HG02678 (cell line): Measurements from ENCODE around the gene INPP5E.

ENCODE experiments used
- ATAC-seq: cut with Tn5 transposase; IDR thresholded peaks from one replicate; pipeline ENCODE4 v1.9.1; 2021; ENCODE audit warnings: mild to moderate bottlenecking, moderate library complexity; ENCODE audit not compliant: unreplicated experiment

INPP5E gene

DNA sequence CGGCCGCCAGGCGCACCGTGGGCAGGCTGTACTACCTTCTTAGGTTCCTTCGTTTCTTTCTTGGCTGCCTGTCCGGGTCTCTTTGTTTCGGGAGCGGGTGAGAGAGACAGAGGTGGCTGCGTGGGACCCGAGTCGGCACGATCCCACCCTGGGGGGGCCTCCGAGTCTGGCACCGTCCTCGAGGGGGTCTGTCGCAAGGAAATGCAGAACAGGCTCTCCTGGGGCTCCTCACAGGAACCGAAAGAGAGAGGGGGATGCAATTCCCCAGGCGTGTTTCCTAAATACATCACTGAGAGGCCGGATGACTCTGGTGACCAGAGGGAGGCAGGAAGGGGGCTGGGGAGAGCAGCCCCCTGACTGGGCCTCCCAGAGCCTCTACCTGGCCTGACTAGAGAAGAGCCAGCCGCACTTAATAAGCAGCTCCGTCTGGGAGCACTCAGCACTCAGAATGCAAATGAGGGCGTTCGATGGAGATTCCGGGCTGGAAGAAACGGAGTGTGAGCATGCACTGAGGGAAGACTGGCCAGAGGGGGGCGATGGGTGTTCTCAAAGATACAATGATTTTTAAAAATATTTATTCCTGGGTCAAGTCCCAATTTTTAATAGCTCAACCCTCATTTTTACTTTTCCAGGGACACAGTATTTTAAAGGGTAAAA is 11.7 kb upstream of the INPP5E start:
- ATAC-seq: no peak

DNA sequence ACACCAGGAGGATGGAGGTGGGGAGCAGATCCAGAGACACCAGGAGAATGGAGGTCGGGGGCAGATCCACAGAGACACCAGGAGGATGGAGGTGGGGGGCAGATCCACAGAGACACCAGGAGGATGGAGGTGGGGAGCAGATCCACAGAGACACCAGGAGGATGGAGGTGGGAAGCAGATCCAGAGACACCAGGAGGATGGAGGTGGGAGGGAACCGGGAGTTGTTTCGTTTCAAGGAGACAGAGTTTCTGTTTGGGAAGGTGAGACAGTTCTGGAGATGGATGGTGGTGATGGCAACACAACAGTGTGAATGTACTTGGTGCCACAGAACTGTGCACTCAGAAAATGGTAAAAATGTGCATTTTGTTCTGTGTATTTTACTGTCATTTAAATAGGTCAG is 9.0 kb upstream of the INPP5E start:
- no peak for ATAC-seq

DNA sequence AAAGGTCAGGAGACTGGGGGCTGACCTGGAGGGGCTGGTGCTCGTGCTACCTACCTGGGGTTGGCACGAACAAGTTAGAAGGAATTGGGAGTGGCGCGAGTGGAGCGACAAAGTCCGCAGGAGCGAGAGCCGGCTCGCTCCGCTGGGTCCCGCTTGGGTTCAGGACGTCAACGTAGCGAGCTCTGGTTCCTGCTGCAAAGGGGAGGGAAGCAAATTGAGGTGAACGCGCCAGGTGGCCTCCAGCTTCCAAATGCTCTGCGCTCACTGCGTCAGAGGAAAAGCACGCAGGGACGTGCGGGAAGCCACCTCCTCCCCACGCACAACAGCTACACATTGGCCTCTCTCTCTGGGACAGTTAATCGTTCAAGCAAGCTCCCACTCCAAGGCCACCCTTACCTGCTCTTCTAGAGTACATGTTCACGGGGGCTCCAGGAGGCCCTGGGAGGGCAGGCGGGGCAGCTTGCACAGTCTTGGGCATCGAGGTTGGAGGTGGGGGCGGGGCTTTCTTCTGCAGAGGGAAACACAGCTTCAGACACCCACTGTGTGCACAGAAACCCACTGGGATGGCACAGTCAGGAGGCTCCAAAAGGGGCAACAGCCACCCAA is 7.6 kb upstream of the INPP5E start:
- ATAC-seq: no peak

DNA sequence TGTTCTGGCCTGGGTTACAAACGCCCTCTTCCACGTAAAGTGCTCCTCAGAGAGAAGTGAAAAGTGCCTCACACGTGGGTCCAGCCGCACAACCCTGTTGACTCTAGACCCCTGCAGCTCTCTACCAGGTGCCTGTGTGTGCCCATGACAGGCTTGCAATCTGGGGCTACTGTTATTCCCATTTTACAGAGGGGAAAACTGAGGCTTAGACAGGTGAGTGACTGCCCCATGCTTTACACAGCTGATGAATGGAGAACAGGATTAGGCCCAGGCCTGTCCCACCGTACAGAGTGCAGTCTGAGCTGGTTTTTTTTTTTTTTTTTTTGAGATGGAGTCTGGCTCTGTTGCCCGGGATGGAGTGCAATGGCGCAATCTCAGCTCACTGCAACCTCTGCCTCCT is 6.2 kb upstream of the INPP5E start:
- ATAC-seq: no peak

DNA sequence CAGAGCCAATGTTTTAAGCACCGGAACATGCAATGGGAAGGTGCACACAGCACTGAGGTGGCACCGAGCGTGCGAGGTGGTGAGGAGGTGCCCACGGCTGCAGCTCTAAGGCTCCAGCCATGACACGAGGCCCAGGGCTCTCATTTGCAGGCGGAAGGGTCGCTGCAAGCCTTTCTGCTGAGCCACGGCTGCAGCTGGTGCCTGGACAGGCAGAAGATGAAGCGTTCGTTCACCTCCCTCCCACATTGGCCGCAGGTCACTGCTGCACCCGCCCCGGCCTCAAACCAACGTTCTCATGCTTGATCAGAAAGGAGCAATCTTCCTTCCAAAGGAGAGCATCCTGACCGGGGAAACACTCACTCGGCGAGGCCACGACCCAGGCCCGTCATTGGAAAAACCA is 4.5 kb upstream of the INPP5E start:
- ATAC-seq: no peak

DNA sequence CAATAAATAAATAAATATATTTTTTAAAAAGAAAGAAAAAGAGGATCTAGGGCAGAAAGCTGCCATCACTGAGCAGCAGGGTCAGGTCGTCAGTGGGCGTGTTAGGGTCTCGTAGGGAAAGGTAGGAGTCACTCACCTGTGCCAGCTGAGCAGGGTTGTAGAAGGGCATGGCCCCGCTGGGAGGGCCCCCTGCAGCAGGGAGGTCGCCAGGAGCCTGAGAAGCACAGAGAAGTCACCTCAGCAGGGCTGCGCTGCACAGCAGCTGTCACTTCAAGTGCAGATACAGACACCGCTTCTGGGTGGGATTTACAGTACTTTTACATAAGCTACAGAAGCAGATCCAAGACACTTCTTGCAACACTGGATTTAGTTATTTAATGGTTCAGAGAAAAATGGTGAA is 4.0 kb upstream of the INPP5E start:
- no peak for ATAC-seq

DNA sequence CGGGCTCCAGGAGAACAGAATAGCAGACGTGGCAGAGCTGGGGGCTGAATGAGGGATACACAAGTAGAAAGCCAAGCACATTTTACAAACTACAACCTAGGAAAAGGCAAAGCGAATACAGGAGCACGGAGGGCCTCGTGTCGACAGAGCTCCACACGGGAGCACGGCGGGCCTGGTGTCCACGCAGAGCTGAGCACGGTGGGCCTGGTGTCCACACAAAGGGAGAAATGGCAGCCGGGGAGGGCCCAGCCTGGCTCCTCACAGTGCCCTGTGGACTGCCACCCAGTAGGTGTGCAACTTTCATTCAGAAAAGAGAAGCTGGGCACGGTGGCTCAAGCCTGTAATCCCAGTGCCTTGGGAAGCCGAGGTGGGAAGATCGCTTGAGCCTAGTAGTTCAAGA is 3.4 kb upstream of the INPP5E start:
- no peak for ATAC-seq

DNA sequence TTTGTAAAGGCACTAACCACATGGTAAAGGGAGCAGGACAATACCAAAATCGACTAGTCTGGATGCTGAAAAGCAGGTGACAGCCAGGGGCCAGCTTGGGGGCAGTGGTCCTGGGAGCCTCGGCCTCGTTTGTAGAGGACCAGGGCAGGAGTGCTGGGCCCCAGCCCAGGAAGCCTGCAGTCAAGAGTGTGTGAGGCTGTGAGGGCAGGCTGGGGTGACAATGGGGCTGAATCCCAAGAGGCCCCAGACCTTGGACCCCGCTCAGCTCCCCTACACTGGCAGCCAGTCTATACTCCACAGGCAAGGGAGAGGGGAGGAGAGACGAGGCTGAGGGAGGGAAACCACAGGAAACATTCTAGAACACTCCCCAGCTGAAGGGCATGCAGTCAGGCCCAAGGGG is 2.6 kb upstream of the INPP5E start:
- no peak for ATAC-seq

DNA sequence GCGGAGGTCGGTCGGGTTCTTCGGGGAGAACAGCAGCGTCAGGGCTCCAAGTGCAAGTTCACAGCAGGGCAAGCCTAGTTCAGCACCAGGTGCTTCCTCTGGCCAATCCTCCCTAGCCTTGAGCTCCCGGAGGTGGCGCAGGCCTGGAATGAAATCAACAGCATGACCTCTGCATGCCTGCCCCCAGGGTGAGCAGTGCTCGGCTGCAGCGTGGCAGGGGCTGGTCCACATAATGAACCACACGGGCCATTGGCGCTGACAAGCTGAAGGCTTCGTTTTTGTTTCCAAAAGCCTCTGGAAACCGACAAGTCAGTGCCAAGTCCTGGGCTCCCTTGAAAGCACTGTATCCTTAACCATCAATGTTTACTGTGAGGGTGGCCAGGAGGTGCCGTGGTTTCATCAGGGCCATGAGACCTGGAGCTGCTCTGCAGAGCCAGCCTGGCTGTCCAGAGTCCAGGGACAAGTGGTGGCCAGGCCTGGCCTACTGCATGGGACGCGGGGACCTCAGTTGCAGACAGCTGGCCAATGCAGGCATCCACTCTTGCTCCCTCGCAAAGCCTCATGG is 2.1 kb upstream of the INPP5E start:
- ATAC-seq: no peak

DNA sequence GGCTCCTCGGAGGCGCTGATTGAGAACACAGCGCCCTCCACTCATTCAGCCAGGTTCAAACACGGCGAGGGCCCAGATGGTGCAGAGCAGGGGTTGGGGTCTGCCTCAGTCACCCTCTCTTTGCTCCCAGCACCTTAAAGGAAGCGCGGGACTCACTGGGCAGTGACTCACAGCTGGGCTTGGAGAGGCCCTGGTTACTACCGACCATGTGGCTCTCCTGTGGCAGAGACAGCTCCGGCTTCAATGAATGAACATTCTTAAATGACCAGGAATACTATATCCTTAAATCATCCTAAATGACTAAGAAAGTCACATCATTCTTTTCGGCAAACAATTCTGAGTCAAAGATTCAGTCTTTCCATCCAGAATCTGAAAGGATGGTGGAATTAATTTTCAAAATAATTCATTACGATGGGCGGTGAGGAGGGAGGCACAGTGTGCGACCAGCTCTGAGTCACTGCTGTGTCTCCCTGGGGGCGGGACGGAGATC is 1.6 kb upstream of the INPP5E start:
- no peak for ATAC-seq

DNA sequence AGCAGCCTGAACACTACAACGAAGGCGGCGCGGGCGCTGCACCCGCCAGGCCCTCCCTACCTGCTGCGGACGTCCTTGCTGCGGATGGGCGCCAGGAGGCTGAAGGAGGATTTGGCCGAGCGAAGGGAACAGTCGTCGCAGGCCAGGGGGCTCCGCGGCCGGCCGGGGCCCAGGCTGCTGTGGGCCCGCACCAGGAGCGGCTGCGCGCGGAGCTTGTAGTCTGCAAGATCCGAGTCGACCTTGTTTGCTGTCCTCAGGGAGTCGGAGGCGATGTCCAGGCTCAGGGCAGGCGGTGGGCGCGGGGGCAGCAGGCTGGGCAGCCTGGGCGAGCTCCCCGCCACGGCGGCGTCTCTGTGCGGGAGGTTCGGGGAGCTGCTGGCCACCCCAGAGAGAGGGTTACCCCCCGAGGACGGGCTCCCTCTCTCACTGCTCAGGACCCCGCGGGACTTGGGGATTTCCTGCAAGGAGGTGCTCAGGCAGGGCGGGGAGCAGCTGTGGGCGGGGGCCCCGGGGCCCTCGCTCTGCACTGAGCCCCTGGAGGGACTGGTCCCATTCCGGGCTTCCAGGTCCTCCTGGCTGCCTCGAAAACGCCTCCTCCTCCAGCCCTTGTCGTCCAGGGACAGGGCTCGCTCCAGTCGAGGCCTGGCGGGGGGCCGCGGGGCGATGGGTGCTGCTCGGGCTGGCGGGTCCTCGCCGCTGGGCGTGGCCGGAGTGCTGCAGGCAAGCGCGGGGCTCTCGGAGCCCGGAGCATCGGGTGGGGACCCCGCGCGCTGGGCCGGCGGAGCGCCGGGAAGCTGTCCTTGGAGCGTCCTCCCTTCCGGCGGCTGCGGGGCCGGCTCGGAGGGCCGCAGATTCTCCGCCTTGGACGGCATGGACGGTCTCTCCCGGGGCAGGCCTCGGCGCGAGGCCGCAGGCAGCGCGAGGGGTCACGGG is 831 bp downstream of the INPP5E start:
- ATAC-seq: peak; percentile 41

DNA sequence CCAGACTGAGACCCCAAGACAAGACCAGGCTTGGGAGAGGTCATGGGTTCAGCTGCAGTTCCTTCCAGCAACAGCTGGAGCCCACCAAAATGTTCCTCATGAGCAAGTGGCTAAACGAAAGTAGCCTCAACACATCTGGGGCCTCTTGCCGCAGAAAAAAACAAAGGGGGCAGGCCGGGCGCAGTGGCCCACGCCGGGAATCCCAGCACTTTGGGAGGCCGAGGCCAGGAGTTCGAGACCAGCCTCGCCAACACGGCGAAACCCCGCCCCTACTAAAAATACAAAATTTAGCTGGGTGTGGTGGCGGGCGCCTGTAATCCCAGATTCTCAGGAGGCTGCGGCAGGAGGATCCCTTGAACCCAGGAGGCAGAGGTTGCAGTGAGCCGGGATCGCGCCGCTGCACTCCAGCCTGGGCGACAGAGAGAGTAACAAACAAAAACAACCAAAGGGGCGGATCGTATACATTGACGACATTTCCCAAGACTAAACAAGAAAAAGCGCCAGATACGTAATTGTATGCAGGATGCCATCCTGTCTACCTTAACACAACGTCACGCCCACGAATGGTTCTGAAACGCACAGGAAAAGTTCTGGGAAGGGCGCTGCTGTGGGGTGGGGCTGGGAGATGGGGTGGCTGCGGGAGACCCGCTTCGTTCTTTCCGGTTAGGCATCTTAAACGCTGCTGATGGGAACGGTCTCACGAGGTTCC is 1.7 kb downstream of the INPP5E start:
- ATAC-seq: no peak

DNA sequence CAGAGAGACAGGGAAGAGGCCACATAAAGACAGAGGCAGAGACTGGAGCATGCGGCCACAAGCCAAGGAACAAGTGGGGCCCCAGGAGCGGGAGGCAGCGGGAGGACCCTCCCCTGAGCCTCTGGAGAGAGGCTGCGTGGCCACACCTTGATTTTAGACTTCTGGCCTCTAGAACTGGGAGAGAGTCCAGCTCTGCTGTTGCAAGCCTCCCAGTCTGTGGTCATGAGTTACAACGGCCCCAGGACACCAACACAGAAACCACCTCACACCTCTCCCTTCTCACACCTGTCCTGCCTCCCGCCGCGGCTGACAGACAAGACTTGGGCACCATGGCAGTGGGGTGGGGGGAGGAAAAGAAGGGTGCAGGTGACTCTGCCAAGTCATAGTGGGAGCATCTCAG is 2.2 kb downstream of the INPP5E start:
- no peak for ATAC-seq

DNA sequence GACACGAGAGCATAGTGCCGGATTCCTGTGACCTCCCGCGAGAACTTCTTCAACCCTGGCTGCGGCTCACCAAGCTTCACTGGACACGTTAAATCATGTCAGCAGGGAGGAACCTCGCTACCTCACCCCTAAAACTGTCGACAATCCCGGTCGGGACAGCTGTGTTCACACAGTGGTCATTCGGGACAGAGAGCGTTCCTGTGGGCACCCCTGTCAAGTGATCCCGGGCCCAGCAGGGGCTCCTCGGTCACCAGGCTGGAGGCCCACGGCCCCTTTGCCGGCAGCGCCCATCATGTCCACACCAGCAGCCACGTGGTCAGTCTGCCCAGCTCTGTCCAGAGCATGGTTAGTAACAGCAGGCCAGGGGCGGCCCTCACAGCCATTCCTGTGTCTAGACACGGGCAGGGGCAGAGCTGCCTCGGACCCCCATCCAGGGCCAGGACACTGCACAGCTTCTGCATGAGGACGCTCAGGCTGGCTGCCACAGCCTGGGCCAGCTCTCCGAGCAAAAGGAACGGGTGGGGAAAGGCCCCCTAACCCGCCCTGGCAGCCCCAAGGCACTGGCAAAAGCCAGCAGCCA is 3.5 kb downstream of the INPP5E start:
- ATAC-seq: no peak

DNA sequence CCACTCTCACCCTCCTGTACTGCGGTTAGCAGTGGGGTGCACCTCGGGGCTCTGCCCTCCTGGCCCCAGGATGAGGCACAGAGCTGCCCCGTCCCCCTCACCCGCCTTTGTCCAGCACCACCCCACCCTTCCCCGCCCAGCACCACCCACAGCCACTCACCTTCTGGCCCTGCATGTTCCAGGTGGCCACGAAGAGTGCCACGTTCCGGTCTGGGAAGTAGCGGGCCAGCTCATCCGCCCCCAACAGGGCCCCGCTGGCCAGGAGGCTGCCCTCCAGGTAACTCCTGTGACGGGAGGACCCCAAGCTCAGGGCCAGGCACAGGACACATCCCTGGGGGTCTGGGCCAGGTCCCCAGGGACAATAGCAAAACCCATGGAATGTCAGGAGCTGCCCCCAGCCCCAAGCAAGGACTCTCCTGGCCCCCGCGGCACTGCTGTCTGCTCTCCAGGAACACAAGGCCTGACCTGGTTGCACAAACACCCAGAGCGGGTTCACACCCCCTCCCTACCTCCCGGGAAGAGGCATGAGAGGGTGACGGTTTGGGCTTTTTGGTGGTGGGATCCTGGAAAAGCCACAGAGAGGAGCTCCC is 5.0 kb downstream of the INPP5E start:
- ATAC-seq: no peak

DNA sequence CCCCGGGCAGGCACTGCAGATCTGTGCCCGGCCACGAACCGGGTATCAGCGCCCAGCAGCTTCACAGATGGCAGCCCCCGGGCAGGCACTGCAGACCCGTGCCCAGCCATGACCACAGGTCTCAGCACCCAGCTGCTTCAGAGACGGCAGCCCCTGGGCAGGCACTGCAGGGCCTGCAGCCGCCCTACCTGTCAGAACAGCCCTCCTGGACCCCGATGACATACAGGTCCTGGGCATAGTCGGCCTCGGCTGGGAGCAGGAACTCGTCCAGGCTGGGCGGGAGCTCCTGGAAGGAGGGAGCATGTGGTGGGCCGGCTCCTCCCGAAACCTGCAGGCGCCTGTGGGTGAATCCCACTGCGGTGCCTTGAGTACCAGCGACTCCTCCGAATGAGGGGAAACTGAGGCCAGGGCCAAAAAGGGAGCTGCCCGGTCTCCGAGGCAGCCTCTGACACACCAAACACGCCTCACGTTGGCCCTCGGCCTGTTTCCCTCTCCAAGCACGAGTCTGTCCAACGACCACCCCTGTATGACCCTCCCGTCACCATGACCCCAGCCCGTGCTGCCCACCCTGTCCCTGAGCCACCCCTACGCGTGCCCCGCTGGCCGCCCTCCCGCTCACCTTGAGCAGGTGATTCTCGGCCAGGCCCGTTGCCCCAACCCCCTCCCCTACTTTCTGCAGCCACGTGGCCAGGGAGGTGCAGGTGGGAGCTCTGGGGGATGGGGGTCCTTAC is 5.6 kb downstream of the INPP5E start:
- ATAC-seq: no peak

DNA sequence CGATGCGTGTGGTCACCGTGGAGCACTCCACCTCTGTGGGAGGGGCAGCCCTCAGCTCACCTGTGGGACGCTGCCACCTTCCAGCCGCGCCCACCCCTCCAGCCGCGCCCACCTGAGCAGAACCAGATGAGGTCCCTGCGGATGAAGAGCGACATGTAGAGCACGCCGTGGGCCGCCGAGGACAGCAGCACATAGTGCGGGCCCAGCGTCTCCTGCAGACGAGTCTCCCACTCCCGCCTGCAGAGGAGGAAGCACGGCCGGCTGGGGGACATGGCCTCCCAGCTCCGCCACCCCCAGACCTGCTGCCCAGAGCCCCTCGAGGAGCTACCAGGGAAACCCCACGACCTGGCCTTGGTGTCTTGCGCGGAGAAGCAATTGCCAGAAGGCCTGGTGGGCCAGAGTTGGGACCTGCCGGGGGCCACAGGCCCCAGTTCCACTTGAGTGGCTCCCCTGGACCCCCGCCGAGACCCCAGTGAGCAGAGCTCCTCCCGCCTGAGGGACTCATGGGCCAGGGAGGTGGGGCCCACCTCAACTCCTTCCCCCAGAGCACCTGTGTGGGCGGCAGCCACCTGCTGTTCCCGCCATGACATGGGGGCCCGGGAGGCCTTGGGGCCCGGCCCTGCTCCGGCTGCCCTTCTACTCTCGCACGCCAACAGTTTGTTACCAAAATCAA is 6.5 kb downstream of the INPP5E start:
- no peak for ATAC-seq

DNA sequence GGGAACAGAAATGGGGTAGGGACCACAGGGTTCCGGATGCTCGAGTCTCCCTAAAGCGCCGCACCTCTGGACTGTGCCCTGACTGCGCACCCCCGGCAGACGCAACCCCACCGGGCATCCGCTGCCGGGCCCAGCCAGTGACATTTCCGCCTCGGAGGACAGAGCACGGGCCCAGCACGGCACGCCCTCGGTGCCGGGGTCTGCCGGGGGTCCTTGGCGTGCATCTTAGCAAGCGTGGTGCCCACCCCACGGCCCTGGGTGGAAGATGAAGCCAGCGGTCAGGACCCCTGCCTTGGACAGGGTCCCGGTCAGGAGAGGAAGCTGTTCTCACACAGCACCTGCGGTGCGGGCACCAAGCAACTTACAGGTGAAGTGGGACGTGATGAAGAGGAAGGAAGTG is 7.1 kb downstream of the INPP5E start:
- ATAC-seq: no peak

DNA sequence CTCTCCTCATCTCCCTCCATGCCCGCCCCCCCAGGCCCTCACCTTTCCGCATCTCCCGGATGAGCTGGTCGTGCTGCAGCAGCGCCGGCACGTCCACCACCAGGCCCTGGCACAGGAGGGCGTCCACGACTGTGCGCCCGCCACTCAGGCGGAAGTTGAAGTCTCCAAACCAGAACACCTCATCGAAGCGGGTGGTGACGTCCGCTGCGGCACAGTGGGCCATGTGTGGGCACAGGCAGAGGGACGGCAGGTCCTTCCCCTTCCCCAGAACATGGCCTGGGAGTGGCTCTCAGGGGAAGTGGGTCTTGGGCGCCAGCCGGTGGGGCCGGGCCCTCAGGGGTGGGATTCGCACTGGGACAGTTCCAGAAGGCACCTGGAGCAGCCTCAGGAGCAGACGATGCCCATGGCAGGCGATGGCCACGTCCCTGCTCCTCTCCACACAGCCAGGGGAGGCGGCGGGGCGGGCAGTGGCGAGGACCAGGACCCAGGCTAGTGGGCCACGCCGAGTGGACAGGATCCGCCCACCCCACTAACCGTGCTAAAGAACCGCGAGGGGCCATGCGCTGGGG is 7.8 kb downstream of the INPP5E start:
- ATAC-seq: no peak
